HL-60 (cell line): ENCODE measurements around the gene PLCE1.

Experiments used
- DNase-seq, 2 experiments: peaks; one replicate each; pipeline ENCODE4 v3.0.0-alpha.2; 2010 to 2020; ENCODE audit warnings: low read depth in 1 of 2, low spot score in 1 of 2
- H3K27ac ChIP-seq: fragments of 250-450 bp; sonication (Bioruptor Pico); replicated peaks from 2 replicates; pipeline ENCODE4 v1.5.1; 2020; ENCODE audit warnings: mild to moderate bottlenecking, moderate library complexity
- H3K27me3 ChIP-seq: fragments of 250-450 bp; sonication (Bioruptor Pico); 2 replicates; pipeline ENCODE4 v1.5.1; 2021; ENCODE audit warnings: mild to moderate bottlenecking, moderate library complexity; ENCODE audit not compliant: insufficient read depth, poor library complexity, severe bottlenecking
- H3K4me3 ChIP-seq: replicated peaks from 2 replicates; pipeline ENCODE4 v1.5.1; 2011; ENCODE audit warnings: mild to moderate bottlenecking, control low read depth, low read length; ENCODE audit not compliant: insufficient read depth
- GABPA ChIP-seq: IDR thresholded peaks from 2 replicates; pipeline ENCODE4 v1.6.1; 2012; ENCODE audit warnings: low read depth
- POLR2AphosphoS5 ChIP-seq: IDR thresholded peaks from 2 replicates; pipeline ENCODE4 v1.6.1; 2012; ENCODE audit warnings: low read depth
- SPI1 ChIP-seq: IDR thresholded peaks from 2 replicates; pipeline ENCODE4 v1.6.1; 2012; ENCODE audit warnings: low read depth, mild to moderate bottlenecking, borderline replicate concordance
- TF ChIP-seq, protein P1 (sequence below): IDR thresholded peaks from one replicate; pipeline ENCODE4 v1.5.1; 2011; ENCODE audit warnings: low read length, control low read depth, inconsistent platforms; ENCODE audit not compliant: insufficient read depth
- TF ChIP-seq, protein P2 (sequence below): IDR thresholded peaks from 2 replicates; pipeline ENCODE4 v1.6.1; 2012; ENCODE audit warnings: low read depth; ENCODE audit not compliant: insufficient replicate concordance

PLCE1 gene

DNA sequence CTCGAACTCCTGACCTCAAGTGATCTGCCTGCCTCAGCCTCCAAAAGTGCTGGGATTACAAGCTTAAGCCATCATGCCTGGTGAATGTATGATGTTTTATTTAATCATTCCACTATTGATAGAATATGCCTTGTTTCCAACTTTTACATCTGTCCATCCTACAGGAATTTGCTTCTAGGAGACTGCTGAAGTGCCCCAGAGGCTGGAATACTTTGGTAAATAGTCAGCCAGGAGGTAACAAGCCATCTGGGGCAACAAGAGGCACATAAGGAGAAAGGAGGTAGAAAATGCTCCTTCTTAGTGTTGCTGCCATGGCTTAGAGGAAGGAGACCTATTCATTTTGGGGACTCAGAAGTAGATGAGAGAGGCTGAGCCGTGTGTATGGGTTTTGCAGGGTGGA is 14.8 kb downstream of the PLCE1 start:
- no peak overlapping the region for H3K4me3 ChIP-seq
- DNase-seq = no peak
- H3K27me3 ChIP-seq = no peaks in the 10 kb centered on the region
- H3K27ac ChIP-seq = no peak overlapping the region
- TF ChIP-seq POLR2AphosphoS5 (no peak), GABPA (no peak)
- TF ChIP-seq, protein P1, sequence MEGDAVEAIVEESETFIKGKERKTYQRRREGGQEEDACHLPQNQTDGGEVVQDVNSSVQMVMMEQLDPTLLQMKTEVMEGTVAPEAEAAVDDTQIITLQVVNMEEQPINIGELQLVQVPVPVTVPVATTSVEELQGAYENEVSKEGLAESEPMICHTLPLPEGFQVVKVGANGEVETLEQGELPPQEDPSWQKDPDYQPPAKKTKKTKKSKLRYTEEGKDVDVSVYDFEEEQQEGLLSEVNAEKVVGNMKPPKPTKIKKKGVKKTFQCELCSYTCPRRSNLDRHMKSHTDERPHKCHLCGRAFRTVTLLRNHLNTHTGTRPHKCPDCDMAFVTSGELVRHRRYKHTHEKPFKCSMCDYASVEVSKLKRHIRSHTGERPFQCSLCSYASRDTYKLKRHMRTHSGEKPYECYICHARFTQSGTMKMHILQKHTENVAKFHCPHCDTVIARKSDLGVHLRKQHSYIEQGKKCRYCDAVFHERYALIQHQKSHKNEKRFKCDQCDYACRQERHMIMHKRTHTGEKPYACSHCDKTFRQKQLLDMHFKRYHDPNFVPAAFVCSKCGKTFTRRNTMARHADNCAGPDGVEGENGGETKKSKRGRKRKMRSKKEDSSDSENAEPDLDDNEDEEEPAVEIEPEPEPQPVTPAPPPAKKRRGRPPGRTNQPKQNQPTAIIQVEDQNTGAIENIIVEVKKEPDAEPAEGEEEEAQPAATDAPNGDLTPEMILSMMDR = no peak
- TF ChIP-seq, protein P2, sequence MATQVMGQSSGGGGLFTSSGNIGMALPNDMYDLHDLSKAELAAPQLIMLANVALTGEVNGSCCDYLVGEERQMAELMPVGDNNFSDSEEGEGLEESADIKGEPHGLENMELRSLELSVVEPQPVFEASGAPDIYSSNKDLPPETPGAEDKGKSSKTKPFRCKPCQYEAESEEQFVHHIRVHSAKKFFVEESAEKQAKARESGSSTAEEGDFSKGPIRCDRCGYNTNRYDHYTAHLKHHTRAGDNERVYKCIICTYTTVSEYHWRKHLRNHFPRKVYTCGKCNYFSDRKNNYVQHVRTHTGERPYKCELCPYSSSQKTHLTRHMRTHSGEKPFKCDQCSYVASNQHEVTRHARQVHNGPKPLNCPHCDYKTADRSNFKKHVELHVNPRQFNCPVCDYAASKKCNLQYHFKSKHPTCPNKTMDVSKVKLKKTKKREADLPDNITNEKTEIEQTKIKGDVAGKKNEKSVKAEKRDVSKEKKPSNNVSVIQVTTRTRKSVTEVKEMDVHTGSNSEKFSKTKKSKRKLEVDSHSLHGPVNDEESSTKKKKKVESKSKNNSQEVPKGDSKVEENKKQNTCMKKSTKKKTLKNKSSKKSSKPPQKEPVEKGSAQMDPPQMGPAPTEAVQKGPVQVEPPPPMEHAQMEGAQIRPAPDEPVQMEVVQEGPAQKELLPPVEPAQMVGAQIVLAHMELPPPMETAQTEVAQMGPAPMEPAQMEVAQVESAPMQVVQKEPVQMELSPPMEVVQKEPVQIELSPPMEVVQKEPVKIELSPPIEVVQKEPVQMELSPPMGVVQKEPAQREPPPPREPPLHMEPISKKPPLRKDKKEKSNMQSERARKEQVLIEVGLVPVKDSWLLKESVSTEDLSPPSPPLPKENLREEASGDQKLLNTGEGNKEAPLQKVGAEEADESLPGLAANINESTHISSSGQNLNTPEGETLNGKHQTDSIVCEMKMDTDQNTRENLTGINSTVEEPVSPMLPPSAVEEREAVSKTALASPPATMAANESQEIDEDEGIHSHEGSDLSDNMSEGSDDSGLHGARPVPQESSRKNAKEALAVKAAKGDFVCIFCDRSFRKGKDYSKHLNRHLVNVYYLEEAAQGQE = no peak

DNA sequence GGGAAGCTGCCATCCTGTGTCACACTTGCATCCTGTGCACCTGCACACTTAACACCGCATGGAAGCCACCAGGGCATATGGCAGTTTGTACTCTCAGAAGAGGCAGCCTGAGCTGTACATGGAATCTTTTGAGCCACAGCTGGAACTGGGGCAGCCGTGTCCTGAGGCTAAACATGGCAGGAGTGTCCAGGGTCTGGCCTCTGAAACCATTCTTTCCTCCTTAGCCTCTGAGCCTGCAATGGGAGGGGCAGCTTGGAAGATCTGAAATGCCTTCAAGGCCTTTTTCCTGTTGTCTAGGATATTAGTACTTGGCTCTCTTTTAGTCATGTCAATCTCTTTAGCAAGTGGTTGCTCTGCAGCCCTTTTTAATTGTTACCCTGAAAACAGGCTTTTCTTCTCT is 16.4 kb downstream of the PLCE1 start:
- Histone ChIP-seq H3K27me3 (no peaks in the 10 kb centered on the region), H3K27ac (no peak overlapping the region), H3K4me3 (no peak overlapping the region)
- TF ChIP-seq, protein P1 = no peak
- TF ChIP-seq POLR2AphosphoS5 (no peak), SPI1 (no peak), GABPA (no peak)
- TF ChIP-seq, protein P2 = no peak
- DNase-seq = no peak

DNA sequence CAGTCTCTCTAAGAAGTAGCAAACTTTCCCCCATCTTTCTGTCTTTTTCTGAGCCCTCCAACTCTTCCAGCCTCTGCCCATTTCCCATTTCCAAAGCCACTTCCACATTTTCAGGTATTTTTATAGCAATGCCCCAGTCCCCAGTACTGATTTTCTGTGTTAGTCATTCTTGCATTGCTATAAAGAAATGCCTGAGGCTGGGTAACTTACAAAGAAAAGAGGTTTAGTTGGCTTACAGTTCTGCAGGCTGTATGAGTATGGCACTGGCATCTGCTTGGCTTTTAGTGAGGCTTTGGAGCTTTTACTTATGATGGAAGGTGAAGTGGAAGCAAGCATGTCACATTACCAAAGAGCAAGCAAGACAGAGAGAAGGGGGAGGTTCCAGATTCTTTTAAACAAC is 17.2 kb downstream of the PLCE1 start:
- DNase-seq = no peak
- Histone ChIP-seq H3K27ac (no peak overlapping the region), H3K4me3 (no peak overlapping the region), H3K27me3 (no peaks in the 10 kb centered on the region)
- no peak for TF ChIP-seq GABPA
- TF ChIP-seq, protein P1 = no peak
- TF ChIP-seq, protein P2 = no peak
- TF ChIP-seq SPI1 = no peak
- no peak for TF ChIP-seq POLR2AphosphoS5
